GM12875 (cell line): ENCODE data around the gene EFCAB5.

ENCODE experiments used
- H3K4me3 ChIP-seq: one replicate; pipeline ENCODE4 v1.5.1; 2011; ENCODE audit warnings: low read depth, low read length, control low read depth
- CTCF ChIP-seq: IDR thresholded peaks from 2 replicates; pipeline ENCODE4 v1.5.1; 2011; ENCODE audit warnings: low read depth, mild to moderate bottlenecking, control low read depth, inconsistent platforms, low read length, moderate library complexity, borderline replicate concordance; ENCODE audit not compliant: insufficient read depth

EFCAB5 gene

GRCh38 chr17:29958947-29959657 lies 17.7 kb downstream of the EFCAB5 start:
- no peak for TF ChIP-seq CTCF

GRCh38 chr17:29959658-29960337 lies 18.4 kb downstream of the EFCAB5 start:
- H3K4me3 ChIP-seq, result no peak overlapping the region
- no peak for TF ChIP-seq CTCF

More at GRCh38 chr17:29958947-29959657, 17.7 kb downstream of the EFCAB5 start:
- H3K4me3 ChIP-seq, result no peak overlapping the region

GRCh38 chr17:29962656-29963055 lies 21.2 kb downstream of the EFCAB5 start:
- TF ChIP-seq CTCF, result no peak

GRCh38 chr17:29968271-29968670 lies 26.8 kb downstream of the EFCAB5 start:
- H3K4me3 ChIP-seq, result no peak overlapping the region
- TF ChIP-seq CTCF, result no peak

More at GRCh38 chr17:29962656-29963055, 21.2 kb downstream of the EFCAB5 start:
- no peak overlapping the region for H3K4me3 ChIP-seq

GRCh38 chr17:29972277-29972676 lies 30.8 kb downstream of the EFCAB5 start:
- no peak overlapping the region for H3K4me3 ChIP-seq
- TF ChIP-seq CTCF, result no peak

GRCh38 chr17:29973005-29973404 lies 31.6 kb downstream of the EFCAB5 start:
- no peak overlapping the region for H3K4me3 ChIP-seq
- no peak for TF ChIP-seq CTCF

GRCh38 chr17:29977836-29978235 lies 36.4 kb downstream of the EFCAB5 start:
- H3K4me3 ChIP-seq, result no peak overlapping the region
- TF ChIP-seq CTCF, result no peak
